ENCODE data around the gene APEH.

Gene APEH

GRCh38 chr3:49673715-49674496 is at the start of gene APEH:
APEH (plus strand) TSS chr3:49674351; CDS start chr3:49674402, 51 bp downstream.
- peak; percentile 98 for DNase-seq (ENCODE audit: low spot score)

- DNase-seq (ENCODE audit: low spot score): no peak
Measured at GRCh38 chr3:49625071-49625470, 49.1 kb upstream of the APEH start.

- DNase-seq (ENCODE audit: low spot score): peak; percentile 20
Measured at GRCh38 chr3:49626101-49626581, 48.0 kb upstream of the APEH start.

- no peak for DNase-seq (ENCODE audit: low spot score)
Measured at GRCh38 chr3:49626796-49627195, 47.4 kb upstream of the APEH start.

- DNase-seq (ENCODE audit: low spot score): no peak
Measured at GRCh38 chr3:49627634-49628033, 46.5 kb upstream of the APEH start.

- DNase-seq (ENCODE audit: low spot score): no peak
Measured at GRCh38 chr3:49628249-49628648, 45.9 kb upstream of the APEH start.

GRCh38 chr3:49629451-49629850 is 44.7 kb upstream of the APEH start:
- DNase-seq (ENCODE audit: low spot score): no peak

GRCh38 chr3:49629866-49630265 is 44.3 kb upstream of the APEH start:
- DNase-seq (ENCODE audit: low spot score): no peak

- DNase-seq (ENCODE audit: low spot score): no peak
Measured at GRCh38 chr3:49630784-49631183, 43.4 kb upstream of the APEH start.

- no peak for DNase-seq (ENCODE audit: low spot score)
Measured at GRCh38 chr3:49634736-49635135, 39.4 kb upstream of the APEH start.

GRCh38 chr3:49636883-49637609 is 37.1 kb upstream of the APEH start:
- DNase-seq (ENCODE audit: low spot score): no peak

GRCh38 chr3:49638445-49638844 is 35.7 kb upstream of the APEH start:
- DNase-seq (ENCODE audit: low spot score): peak; percentile 69

GRCh38 chr3:49639551-49639950 is 34.6 kb upstream of the APEH start:
- no peak for DNase-seq (ENCODE audit: low spot score)

- no peak for DNase-seq (ENCODE audit: low spot score)
Measured at GRCh38 chr3:49641292-49641691, 32.9 kb upstream of the APEH start.

- no peak for DNase-seq (ENCODE audit: low spot score)
Measured at GRCh38 chr3:49641921-49642707, 32.0 kb upstream of the APEH start.

- no peak for DNase-seq (ENCODE audit: low spot score)
Measured at GRCh38 chr3:49642708-49643145, 31.4 kb upstream of the APEH start.

- no peak for DNase-seq (ENCODE audit: low spot score)
Measured at GRCh38 chr3:49644684-49645083, 29.5 kb upstream of the APEH start.

- no peak for DNase-seq (ENCODE audit: low spot score)
Measured at GRCh38 chr3:49646236-49646635, 27.9 kb upstream of the APEH start.

- no peak for DNase-seq (ENCODE audit: low spot score)
Measured at GRCh38 chr3:49647741-49648140, 26.4 kb upstream of the APEH start.

- no peak for DNase-seq (ENCODE audit: low spot score)
Measured at GRCh38 chr3:49648354-49649019, 25.7 kb upstream of the APEH start.

- DNase-seq (ENCODE audit: low spot score): no peak
Measured at GRCh38 chr3:49649576-49649975, 24.6 kb upstream of the APEH start.

GRCh38 chr3:49650177-49650576 is 24.0 kb upstream of the APEH start:
- no peak for DNase-seq (ENCODE audit: low spot score)

Data from AG08395 (cell line).